GM19328 (cell line): Measurements from ENCODE around the gene PLCB2.

Source experiments
- ATAC-seq: cut with Tn5 transposase; IDR thresholded peaks from one replicate; pipeline ENCODE4 v1.9.1; 2021; ENCODE audit warnings: mild to moderate bottlenecking, moderate library complexity; ENCODE audit not compliant: unreplicated experiment

PLCB2 gene

GRCh38 chr15:40239404-40239692 is 68.4 kb downstream of the PLCB2 start:
- no peak for ATAC-seq

DNA sequence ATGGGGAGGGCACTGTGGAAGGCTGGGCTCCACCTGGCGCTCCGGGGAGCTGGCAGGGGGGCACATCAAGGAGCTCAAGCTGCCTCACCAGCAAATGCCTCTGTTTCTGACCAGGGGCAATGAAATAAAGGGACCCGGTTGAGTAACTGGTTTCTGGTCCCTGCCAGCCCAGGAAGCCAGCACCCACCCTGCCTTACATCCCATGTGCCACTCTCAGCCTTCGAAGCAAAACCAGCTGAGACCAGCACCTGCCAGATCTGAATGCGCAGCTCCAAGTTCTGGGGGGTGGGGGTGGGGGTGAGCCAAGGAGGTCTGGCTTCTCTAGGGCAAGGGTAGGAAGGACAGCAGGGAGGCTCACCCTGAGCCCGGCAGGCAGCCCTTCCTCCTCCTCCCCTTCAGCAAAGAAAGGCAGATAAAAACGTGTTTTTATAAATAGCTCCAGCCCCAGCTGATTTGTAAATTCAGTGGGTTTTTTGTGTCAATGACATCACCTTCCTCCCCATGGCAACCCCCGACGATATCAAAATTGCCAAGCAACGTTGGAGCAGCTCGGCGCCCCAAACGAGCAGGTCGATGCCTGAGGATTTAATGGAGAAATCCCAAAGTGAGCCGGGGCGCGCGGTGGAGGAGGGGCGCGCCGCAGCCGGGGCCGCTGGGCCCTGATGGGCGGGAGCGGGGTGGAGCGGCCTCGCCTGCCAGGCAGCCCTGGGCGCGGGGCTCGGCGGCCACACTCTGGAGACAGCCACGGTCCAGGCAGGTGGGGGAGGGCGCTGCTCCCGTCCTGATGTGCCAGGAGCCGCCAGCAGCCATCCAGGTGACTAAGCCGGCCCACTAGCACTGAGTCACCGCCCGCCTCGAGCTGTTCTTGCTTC is 69.0 kb downstream of the PLCB2 start, which contains the start of gene PAK6:
PAK6 (plus strand) TSS at position 532 of the 872 bp plus-strand sequence. CDS start 25,723 bp downstream, outside the sequence.
- ATAC-seq, result no peak
